ENCODE data around the gene FUS. TPM values are rescaled to one million over a fixed set of nuclear protein-coding genes. Genes with fewer than 3 reads are reported as not detected.
A peak's percentile ranks its signal among the peaks of the same experiment; 100 is the strongest.
"Not testable (repeated sequence)": the region's sequence is repeated elsewhere in the genome, so short reads cannot be mapped to it uniquely, and the experiment has no call there.

Gene FUS
- total and polyA plus RNA-seq, 8 donors = 69.4 to 379 (median 109) TPM

DNA sequence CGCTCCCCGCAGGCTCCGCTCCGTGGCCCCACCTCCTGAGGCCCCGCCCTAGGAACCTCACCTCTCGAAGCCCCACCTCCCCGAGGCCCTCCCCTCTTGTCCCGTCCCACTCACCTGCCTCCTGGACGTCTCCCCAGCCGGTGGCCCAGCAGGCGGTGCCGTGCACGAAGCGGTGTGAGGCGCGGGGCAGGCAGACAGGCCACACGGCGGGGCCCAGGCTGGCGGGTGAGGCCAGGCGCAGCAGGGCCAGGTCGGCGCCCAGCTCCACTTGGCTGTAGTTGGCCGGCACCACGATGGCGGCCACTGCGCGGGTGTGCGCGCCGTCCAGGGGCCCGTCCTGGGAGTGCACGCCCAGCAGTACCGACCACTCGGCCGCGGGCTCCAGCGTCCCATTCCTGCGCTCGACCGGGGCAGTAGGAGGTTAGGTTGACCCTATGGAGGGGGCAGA is 31.6 kb upstream of the FUS start:
- Histone ChIP-seq H3K9me3 (no peaks in the 10 kb centered on the region), H3K36me3 (no peaks in the 10 kb centered on the region), H3K4me3 (peak overlapping the region in 2 of 4 donors; percentile 17 to 31), H3K27me3 (no peaks in the 10 kb centered on the region), H3K27ac (no peak overlapping the region), H3K4me1 (no peaks in the 10 kb centered on the region)
- DNase-seq (peak; percentile 79 to 91 (median 86)), FAIRE-seq (no peak), ATAC-seq (peak; percentile 90 to 98 (median 94))
- TF ChIP-seq CTCF (IDR thresholded peaks at IDR 0.05) = no peak
- 6 to 10% methylated on average over 40 of the region's 40 CpGs for WGBS, 2 donors
- intact Hi-C loops (cut with DNase I) = loop anchor here in 1 of 3 donors (10.0 kb wide), 1 partner anchor 296 kb away; the partner anchor contains the start of gene ZNF843

DNA sequence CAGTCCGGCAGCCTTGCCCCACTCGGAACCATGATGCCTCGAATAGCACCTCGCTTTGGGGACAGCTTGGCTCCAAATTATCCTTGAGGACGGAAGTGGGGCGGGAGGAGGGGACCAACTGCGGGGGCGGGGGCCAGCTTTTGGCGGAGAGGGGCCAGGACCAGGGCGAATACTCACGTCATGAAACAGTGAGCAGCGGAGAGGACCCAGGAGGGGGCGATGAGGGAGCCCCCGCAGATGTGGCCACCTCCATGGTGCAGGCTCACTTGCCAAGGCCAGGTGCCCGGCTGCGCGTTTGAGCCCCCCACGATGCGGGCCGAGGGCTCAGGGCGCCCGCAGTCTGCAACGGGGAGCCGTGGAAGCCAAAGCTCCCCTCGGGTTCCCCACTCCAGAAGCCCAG is 31.0 kb upstream of the FUS start:
- ATAC-seq (no peak), FAIRE-seq (no peak), DNase-seq (peak in 3 of 6 donors; percentile 23 to 64 (median 35))
- Histone ChIP-seq H3K4me3 (no peak overlapping the region), H3K27me3 (no peaks in the 10 kb centered on the region), H3K36me3 (no peaks in the 10 kb centered on the region), H3K9me3 (no peaks in the 10 kb centered on the region), H3K27ac (no peak overlapping the region), H3K4me1 (no peaks in the 10 kb centered on the region)
- 86 to 87% methylated on average over 25 of the region's 25 CpGs for WGBS, 2 donors
- TF ChIP-seq CTCF (IDR thresholded peaks at IDR 0.05) = no peak
- intact Hi-C loops (cut with DNase I) = loop anchor here in 1 of 3 donors (10.0 kb wide), 1 partner anchor 296 kb away; the partner anchor contains the start of gene ZNF843

- no peaks in the 10 kb centered on the region for H3K36me3 ChIP-seq
- ATAC-seq (peak in 2 of 4 donors; percentile 4 to 5), FAIRE-seq (no peak), DNase-seq (no peak)
- 87 to 88% methylated on average over 5 of the region's 5 CpGs for WGBS, 2 donors
- H3K27me3 ChIP-seq = no peaks in the 10 kb centered on the region
- TF ChIP-seq CTCF (IDR thresholded peaks at IDR 0.05) = no peak
- no peaks in the 10 kb centered on the region for H3K4me1 ChIP-seq
- no peak overlapping the region for H3K27ac ChIP-seq
- H3K4me3 ChIP-seq = no peak overlapping the region
- H3K9me3 ChIP-seq = no peaks in the 10 kb centered on the region
- intact Hi-C loops (cut with DNase I) = loop anchor here in 1 of 3 donors (10.0 kb wide), 1 partner anchor 295 kb away; the partner anchor contains the start of gene ZNF843
Measured at GRCh38 chr16:31149332-31149731, 30.6 kb upstream of the FUS start.

GRCh38 chr16:31149894-31150890 is 29.7 kb upstream of the FUS start, which contains the start of gene PRSS36:
PRSS36 (minus strand) TSS chr16:31150066; CDS start chr16:31150035, 31 bp downstream.
- no peak for TF ChIP-seq CTCF (IDR thresholded peaks at IDR 0.05)
- WGBS, 2 donors = 84 to 91% methylated on average over 11 of the region's 11 CpGs
- no peaks in the 10 kb centered on the region for H3K27me3 ChIP-seq
- H3K4me3 ChIP-seq = no peak within 1 kb of the TSS
- no peaks in the 10 kb centered on the region for H3K36me3 ChIP-seq
- intact Hi-C loops (cut with DNase I) = loop anchor here in 2 of 3 donors (5.0 to 10.0 kb wide), 2 partner anchors 53 to 295 kb away; partner anchors contain the start of gene ZNF843 (in 1 of the 2)
- FAIRE-seq (no peak), DNase-seq (peak in 1 of 6 donors; percentile 58), ATAC-seq (peak in 1 of 4 donors; percentile 8)
- H3K4me1 ChIP-seq = no peaks in the 10 kb centered on the region
- peak within 1 kb of the TSS in 1 of 4 donors; percentile 8 for H3K27ac ChIP-seq
- H3K9me3 ChIP-seq = no peaks in the 10 kb centered on the region

- DNase-seq, ATAC-seq, H3K4me1 ChIP-seq, H3K9me3 ChIP-seq, H3K36me3 ChIP-seq, H3K27ac ChIP-seq, FAIRE-seq, H3K27me3 ChIP-seq, H3K4me3 ChIP-seq: not testable (repeated sequence)
- intact Hi-C loops (cut with DNase I) = loop anchor here in 1 of 3 donors (5.0 kb wide), 1 partner anchor 54 kb away; no protein-coding TSS in a partner anchor
- WGBS, 2 donors = 77 to 81% methylated on average over 6 of the region's 6 CpGs
Measured at GRCh38 chr16:31150976-31151375, 29.0 kb upstream of the FUS start.
